ENCODE results near the gene UBQLN3.

UBQLN3 gene

DNA sequence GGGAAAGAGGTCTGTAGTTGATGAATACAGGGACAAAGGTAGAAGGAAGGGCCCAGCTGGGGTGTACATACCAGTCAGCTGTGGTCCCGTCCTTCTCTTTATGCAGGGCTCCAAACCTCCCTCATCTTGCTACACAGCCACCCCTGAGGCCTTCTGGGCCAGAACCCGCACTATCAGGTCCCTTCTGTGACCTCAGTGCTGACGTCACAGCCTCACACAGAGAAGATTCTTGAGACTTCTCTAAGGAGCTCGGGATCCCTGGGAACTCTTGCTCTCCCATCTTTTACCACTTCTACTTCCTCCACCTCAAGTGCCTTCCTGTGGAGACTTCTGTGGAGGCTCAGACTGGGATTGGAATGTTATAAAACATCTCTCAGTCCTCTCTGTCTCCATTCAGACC is at the start of gene UBQLN3:
TSS of gene UBQLN3 (minus strand) at position 155 of the 400 bp plus-strand sequence. CDS start 399 bp downstream, outside the sequence.
- no peak for DNase-seq

DNA sequence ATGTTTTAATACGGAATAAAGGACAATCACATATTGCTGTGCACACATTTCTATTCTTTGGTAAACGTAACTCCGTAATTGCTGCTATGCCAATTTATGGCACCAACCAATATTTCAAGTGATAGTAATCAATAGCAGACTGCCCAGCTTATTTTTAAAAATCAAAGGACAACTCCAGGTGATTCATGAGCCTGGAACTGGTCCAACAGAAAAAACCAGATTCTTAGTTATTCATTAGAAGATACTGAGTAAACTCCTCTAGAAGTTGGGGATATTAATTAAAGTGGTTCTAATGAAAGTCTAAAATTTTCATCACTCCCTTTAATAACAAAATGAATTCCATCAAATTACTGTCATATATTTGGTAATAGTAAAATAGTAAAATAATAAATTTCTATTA is 48.0 kb upstream of the UBQLN3 start:
- no peak for DNase-seq

DNA sequence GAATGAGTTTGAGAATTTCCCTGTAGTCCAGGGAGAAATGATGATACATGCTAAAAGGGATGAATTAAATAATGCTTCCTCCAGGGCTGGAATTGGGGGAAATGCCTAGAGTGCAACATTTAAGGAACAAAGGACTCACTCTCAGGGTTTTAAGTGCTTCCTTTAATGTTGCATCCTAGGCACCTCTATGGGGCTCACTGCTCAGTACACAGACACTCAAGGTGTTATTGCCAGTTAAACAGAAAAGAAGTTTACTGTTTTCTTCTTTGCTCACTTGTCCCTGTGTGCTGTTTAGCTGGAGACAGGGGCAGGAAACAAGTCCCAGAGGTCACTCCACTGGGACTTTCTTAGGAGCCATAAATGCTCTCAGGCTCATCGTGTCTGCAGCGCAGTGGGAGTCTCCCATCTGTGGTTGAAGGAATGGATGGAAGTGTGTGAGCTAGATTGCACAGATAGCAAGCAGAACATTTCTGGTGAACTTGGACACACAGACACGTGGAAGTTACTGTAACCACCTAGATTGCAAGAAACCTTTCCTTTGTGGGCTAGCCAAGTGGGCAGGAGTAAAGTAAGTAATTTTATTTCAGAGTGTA is 46.9 kb upstream of the UBQLN3 start:
- no peak for DNase-seq

DNA sequence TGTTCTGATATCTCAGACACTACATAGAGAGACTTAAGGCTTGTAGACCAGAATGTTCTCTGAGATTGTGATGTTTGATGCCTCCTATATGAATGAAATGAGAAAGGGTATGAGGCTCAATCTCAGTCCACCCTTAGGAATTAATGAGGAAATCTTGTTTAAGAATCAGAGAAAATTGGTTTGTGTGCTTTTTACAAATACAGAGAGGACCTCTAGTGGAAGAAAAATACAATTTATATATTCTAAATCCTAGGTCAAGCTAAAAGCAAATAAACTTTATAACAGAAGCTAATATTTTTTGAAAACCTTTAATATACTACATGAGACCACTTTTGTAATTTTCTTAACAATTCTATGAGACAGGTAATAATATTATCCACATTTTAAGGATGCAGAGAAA is 43.6 kb upstream of the UBQLN3 start:
- DNase-seq, result no peak

DNA sequence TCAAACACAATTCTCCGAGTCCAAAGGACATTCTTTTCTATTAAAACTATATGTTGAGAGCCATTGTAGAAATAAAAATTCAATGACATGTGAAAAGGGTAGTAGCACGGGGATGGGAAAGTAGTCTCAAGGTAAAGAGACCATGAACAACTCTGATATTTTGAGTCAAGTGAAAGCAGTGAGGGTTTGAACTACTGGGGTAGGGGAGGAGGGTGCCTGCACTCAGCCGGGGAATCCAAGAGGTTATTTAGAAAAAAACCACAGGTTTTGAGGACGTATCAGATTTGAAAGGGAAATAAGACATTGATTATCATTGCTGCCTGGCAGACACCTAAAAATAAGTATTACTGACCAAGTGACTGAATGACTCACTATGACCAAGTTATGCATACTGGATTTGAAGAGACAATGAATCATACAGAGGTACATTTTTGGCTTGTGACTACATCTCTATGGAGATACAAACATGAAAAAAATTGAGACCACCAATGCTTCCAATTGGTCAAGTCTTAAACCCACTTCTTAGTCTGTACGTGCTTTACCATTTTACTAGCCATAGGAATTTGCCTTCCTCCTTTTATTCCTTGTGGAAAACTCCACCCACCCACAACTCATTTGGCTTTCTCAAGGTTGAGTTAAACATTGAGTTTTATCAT is 40.8 kb upstream of the UBQLN3 start:
- DNase-seq, result no peak

DNA sequence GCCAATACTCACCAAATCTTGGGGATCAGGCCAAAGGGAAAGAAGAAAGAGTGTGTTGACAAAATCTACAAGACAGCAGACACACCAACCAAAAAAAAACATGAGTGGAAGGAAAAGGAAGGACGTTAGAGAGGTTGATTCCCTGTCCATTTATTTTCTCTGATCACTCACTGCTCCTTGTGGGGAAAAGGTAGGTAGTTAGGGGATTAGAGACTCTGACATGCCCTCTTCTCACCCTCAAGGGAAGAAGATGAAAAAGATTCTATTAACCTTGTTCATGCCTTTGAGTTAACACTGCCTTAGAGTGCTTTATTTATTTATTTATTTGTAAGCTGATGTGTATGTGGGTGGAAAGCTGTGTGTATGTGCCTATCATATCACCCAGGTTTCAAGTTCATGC is 38.7 kb upstream of the UBQLN3 start, which contains the start of gene OR52H1:
TSS of gene OR52H1 (minus strand) at position 101 of the 400 bp plus-strand sequence. CDS start 3,035 bp downstream, outside the sequence.
- DNase-seq, result no peak

DNA sequence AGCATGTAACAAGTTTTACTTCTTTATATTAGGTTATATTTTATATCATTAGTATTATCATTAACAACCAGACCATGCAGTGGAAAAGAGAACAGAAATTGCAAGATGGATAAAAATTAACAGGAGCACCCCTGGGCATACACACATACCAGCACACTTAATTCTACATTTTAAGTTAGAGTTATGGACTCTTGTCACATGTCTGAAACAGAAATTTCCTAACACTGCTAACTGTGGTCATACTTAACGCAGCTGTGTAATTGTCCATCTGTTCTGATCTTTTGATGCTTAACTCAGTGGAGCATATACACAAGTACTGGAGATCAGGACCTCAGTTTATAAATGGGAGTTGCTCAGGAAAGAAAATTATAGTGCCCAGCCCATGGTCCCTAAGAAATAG is 38.2 kb upstream of the UBQLN3 start:
- DNase-seq, result no peak

DNA sequence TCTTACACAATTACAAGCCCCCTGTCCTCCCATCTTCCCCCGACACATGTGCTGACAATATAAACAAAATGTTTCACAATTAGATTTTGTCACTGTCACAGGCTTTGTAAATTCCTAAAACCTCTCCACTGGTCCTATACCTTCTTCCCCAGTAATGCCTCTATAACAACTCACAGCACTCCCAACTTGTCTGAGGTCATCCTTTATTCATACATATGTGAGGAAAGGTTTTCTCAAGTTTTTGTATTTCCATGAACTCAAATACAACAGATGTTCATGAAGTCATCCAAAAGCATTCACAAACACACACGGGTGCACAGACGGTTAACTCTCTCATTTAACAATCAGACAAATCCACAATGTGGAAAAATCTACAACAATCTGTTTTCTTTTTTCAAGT is 36.7 kb upstream of the UBQLN3 start:
- no peak for DNase-seq

DNA sequence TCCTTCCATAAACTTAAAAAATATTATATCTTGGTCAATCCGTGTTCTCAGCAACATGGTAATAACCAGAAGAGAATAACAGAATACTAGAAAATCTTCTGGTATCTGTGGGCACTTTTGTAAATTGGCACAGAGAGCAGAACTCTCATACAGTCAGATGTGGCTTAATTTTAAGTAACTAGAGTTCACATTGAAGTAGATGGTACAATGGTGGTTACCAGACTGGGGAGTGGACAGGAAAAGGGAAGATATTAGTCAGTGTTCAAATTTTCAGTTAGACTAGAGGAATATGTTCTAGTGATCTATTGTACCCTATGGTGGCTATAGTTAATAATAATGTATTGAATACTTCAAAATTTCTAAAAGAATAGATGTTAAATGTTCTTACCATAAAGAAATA is 31.7 kb upstream of the UBQLN3 start:
- no peak for DNase-seq

DNA sequence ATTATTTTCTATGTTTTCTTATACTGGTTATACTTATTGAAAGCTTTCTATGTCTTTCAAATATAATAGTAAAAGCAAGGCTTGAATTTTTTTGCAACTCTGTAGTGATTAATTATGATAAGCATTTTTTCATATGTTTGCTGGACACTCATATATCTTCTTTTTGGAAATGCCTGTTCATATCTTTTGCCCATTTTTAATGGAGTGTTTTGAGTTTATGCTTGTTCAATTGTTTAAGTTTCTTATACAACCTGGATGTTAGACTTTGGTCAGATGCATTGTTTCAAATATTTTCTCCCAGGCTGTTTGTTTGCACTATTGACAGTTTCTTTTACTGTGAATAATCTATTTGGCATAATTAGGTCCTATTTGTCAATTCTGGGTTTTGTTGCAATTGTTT is 26.7 kb upstream of the UBQLN3 start:
- DNase-seq, result no peak

DNA sequence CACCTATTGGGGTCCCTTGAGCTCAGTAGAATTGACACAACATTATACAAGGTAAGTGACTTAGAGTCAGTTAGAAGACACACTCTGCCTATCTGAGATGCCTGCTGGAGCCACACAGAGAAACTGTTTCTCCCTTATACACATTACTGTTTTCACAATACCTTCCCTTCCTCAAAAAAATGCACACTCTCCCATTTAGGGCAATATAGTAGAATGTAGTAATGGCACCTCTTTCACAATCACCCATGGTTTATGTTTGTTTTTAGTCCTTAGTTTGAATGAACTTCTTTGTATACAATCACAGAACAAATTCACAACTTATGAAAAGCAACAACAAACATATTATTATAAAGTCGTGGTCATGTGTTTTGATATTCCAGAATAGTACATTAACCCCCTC is 24.3 kb upstream of the UBQLN3 start:
- DNase-seq, result no peak

DNA sequence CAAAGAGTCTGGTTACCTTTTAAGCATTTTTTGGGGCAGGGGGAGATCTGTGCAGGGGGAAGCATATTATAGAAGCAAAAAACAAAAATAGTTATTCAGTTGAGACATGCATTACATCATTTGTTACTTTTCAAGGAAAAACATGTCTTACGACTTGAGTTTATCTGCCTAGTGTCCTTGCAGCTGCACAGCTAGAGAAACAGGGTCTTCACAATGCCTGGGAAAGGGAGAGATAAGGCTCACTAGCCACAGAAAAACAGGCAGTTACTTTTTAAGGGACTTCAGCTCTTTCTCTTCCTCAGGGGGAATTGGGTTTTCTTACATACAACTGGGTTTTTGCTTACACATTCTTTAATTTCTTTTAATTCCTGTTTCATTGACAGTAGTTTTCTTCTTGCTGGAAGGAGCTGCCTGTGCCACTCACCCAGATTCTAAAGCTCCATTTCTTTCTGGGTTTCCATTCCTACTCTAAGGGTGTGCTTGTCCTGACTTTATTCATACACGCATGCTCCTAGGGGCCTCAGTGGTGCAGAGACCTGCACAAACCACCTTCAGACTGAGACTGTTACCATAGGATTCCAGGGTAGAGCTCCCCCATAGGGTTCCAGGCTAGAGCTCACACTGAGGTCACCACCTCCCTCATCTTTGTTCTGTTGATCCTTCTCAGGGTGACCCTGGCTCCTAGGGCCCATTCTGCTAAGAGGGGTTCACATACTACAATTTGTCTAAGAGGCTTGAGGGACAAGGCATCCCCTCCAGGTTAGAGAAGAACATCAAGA is 21.5 kb upstream of the UBQLN3 start:
- DNase-seq, result no peak

DNA sequence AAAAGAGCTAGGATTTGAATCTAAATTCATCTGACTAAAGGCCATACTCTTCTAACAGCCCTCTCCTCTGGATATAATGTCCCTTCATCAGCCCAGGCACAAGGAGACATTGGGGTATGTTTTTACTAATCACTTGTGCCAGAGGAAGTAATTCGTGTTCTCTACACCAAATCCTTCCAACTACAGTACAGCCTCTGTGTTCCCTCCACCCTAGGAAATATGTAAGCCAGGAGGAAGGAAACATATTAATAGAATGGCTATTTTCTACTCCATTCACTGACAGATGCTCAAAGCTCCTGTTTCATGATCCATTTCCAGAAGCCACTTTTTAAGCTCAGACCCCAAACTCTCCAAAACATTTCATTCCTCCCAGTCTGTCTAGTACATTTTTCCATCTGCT is 18.7 kb upstream of the UBQLN3 start:
- no peak for DNase-seq

DNA sequence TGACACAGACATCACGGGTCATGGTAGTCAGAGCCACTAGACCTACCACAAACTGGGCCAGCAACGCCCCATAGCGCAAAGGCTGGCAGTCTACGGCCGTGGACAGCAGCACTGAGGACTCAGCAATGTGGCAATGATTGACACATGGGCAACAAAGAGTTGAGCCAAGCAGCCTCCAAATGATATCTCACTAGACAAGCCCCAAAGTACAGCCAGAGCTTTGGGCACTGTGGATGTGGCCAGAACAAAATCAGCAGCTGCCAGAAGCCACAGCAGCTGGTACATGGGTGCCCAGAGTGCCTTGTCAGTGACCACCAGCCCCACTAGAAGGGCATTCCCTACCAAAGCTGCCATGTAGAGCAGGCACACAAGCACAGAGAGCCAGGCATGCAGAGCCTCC is 18.0 kb upstream of the UBQLN3 start:
- no peak for DNase-seq

DNA sequence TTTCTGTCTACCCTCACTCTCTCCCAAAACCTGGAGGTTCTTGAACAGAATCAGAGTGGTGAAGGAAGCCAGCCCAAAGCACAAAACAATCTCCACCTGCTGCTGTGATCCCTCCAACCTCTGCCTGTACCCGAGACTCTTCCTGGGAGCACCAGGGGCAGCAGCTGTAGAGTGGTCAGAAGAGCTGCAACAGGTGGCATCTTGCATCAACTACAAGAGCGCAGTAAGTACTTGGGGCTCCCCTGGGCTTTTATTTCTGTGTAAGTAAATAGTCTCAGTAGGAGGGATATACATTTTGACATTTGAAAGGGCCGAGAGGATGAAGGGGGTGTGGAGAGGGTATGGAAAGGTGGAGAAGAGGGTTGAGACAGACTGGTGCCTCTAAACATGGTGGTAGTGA is 15.0 kb upstream of the UBQLN3 start:
- no peak for DNase-seq

DNA sequence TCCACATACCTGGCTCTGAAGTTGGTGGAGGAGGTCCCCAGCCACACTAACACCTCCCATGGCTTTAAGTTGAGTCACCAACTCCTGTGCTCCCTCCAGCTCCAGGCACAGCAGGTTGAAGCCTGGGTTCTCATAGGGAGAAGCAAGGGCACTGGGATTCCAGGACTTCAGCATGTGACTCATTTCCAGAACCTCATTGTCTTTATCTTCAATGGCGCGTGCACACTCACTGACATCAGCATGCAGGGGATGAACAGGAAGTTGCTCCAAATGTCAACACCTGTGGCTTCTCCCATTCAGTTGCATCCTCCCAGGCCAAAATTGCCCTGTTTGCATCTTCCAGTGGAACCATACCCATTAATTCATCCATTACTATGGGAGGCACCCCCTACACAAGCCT is 12.6 kb upstream of the UBQLN3 start:
- no peak for DNase-seq

DNA sequence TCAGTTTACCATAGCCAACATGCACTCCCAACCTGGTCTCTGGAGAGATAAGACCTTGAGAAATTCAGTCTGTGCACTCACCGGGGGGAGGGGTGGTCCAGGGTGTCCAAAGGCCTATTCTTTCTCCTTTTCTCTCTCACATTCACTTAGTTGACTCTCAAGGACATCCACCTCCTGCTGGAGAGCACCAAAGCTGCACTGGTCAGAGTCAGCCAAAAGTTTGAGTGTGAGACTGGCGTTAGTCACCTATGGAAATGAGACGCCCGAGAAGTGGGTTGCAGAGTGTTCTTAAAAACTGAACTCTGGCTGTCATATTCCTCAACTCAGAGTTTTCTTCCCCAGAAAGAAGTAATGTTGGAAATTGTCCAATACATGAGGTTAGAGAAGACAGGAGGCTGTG is 11.8 kb upstream of the UBQLN3 start:
- DNase-seq, result no peak

DNA sequence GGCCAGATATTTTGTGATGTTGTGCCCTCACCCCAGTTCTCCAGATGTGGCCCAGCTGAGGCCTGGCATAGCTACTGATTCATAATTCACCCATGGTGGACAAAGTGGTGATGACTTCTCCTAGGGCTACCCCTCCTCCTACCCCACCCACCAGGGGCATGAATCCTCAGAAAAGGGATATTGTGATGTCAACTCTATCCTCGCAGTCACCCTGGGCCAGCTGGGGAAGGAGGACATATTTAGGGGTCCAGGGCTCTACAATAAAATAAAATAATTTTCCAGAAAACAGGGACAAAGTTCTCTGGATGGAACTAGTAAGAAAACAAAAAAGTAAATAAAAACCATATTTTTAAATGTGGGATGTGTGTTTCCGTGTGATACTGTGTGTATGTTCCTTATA is 6.8 kb upstream of the UBQLN3 start, which contains the start of gene UBQLNL:
TSS of gene UBQLNL (minus strand) at position 101 of the 400 bp plus-strand sequence. CDS start 258 bp downstream, outside the sequence.
- no peak for DNase-seq

DNA sequence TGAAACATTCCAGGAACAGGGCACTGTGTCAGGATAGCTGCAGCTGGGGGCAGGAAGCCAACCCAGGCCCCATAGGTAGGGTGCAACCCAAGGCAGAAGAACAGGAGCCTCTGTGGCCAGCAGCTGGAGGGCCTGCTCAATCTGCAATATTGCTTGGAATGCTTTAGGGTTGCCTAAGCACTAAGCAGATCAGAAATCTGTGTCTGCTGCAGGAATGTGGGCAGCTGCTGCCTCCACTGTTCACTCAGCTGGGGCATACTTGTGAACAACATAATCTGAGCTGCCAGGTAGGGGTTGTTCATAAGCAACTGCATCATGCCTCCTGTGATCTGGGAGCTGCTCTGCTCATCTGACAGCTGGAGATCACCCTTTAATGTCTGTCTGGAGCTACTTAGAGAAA is 5.1 kb upstream of the UBQLN3 start:
- DNase-seq, result no peak

DNA sequence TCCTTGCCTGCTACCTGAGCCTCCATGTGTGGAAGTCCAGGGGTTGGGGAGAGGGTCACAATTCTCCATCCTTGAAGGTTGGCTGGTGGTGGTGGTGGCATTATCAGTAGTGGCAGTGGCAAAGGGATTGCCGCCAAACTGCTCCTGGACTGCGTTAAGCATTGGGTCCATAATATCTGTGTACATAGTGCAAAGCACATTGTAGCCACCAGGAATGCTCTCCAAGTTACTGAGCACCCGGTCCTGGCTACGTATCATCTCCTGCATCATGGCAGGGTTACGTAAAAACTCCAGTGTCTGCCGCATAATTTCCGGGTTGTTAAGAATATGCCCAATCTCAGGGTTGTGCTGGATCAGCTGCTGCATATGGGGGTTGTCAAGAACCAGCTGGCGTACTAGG is 1.2 kb downstream of the UBQLN3 start:
- DNase-seq, result no peak

DNA sequence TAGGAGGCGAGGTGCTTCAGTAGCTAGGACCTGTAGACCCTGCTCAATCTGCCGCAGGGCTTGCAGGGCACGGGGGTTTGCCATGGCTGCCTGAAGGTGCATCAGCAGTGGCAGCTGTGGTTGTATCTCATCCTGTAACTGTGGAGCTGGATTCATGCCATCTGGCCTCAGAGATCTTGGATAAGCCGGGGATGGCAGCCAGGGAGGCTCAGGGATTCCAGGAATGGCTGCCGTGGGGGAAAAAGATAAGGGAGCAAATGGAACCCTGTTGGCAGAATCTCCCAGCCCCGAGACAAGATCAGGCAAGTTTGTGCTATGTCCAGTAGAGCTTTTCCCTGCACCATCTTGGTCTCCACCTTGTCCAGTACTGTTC is 1.8 kb downstream of the UBQLN3 start:
- DNase-seq, result no peak

DNA sequence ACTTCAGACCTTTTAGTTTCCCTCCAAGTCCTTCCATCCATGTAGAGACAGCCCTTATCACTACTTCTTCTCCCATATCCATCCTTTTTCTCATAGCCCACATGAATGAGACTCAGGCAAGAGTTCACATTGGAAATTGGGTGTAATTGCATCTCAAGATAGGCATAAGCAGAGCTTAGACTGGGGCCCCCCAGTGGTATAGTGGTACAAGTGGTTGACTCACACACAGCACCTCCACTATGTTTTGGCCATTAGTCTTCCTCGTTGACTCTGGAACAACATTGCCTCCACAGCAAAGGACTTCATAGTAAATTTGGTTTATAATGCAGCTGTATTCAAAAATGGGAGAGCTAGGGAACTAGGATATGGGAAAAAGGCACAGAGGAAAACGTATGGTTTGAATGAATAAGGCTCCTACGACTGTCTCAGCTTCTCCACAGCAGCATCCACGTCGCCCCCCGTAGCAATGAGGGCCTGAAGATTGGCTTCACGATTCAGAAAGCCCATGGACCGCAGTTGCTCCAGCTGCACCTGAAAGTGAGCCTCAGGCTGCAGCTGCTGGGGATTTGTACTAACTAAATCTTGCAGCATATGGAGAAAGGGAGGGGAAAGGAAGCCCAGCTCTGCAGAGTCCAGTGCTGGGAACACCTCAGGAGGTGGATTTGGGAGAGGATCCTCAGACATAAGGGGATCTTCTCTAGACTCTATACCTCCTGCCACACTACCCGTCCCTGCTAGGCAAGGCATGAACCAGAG is 2.4 kb downstream of the UBQLN3 start:
- no peak for DNase-seq

All from nucleus accumbens (tissue), 56 donors.